CD4-positive, alpha-beta T cell treated with Interleukin-12 subunit alpha and Interleukin-12 subunit beta, for 1 hour (primary cell): ENCODE results near the gene WDR44.
"Not testable (repeated sequence)": the region's sequence is repeated elsewhere in the genome, so short reads cannot be mapped to it uniquely, and the experiment has no call there.

Experiments used
- DNase-seq: peaks from one replicate; pipeline ENCODE4 v3.0.0-alpha.2; 2020

The WDR44 gene

GRCh38 chrX:118345464-118346257 lies at the start of gene WDR44:
TSS of gene WDR44 (plus strand) at chrX:118346106. CDS start at chrX:118346504, 398 bp downstream.
- DNase-seq = peak; percentile 94

- not testable (repeated sequence) for DNase-seq
Observed at GRCh38 chrX:118305827-118306226, 40.1 kb upstream of the WDR44 start.

- no peak for DNase-seq
Observed at GRCh38 chrX:118315529-118315928, 30.4 kb upstream of the WDR44 start.

GRCh38 chrX:118324588-118324987 lies 21.3 kb upstream of the WDR44 start:
- DNase-seq = no peak

- DNase-seq = peak; percentile 5
Observed at GRCh38 chrX:118325453-118325852, 20.5 kb upstream of the WDR44 start.

- no peak for DNase-seq
Observed at GRCh38 chrX:118329175-118329574, 16.7 kb upstream of the WDR44 start.

- DNase-seq = no peak
Observed at GRCh38 chrX:118337687-118338086, 8.2 kb upstream of the WDR44 start.

GRCh38 chrX:118338930-118339329 lies 7.0 kb upstream of the WDR44 start:
- no peak for DNase-seq

- no peak for DNase-seq
Observed at GRCh38 chrX:118345045-118345463, 852 bp upstream of the WDR44 start.

GRCh38 chrX:118346258-118347094 lies 570 bp downstream of the WDR44 start:
- peak; percentile 52 for DNase-seq

- peak; percentile 25 for DNase-seq
Observed at GRCh38 chrX:118347131-118347530, 1.2 kb downstream of the WDR44 start.

- peak; percentile 2 for DNase-seq
Observed at GRCh38 chrX:118347736-118348135, 1.8 kb downstream of the WDR44 start.

GRCh38 chrX:118348186-118348810 lies 2.4 kb downstream of the WDR44 start:
- DNase-seq = peak; percentile 0

- no peak for DNase-seq
Observed at GRCh38 chrX:118349188-118349587, 3.3 kb downstream of the WDR44 start.

- DNase-seq = peak; percentile 2
Observed at GRCh38 chrX:118350221-118350620, 4.3 kb downstream of the WDR44 start.

- DNase-seq = peak; percentile 9
Observed at GRCh38 chrX:118350706-118351105, 4.8 kb downstream of the WDR44 start.

- peak; percentile 6 for DNase-seq
Observed at GRCh38 chrX:118352566-118352965, 6.7 kb downstream of the WDR44 start.

- DNase-seq = peak; percentile 38
Observed at GRCh38 chrX:118353081-118353850, 7.4 kb downstream of the WDR44 start.

- DNase-seq = no peak
Observed at GRCh38 chrX:118355225-118355920, 9.5 kb downstream of the WDR44 start.

- DNase-seq = no peak
Observed at GRCh38 chrX:118356154-118356701, 10.3 kb downstream of the WDR44 start.

- DNase-seq = no peak
Observed at GRCh38 chrX:118360429-118361125, 14.7 kb downstream of the WDR44 start.
